GM23248 (cell line): ENCODE data around the gene CENPP.

Experiments used
- EZH2 ChIP-seq: fragments of 200-600 bp; sonication (generic); IDR thresholded peaks from 2 replicates; pipeline ENCODE4 v1.6.1; 2018; ENCODE audit warnings: antibody characterized with exemption, mild to moderate bottlenecking; ENCODE audit not compliant: insufficient read depth, poor library complexity, severe bottlenecking
- EZH2phosphoT487 ChIP-seq: fragments of 200-600 bp; sonication (generic); IDR thresholded peaks from 2 replicates; pipeline ENCODE4 v1.6.1; 2018; ENCODE audit warnings: antibody characterized with exemption, moderate library complexity, mild to moderate bottlenecking, low read depth; ENCODE audit not compliant: insufficient read depth

DNA sequence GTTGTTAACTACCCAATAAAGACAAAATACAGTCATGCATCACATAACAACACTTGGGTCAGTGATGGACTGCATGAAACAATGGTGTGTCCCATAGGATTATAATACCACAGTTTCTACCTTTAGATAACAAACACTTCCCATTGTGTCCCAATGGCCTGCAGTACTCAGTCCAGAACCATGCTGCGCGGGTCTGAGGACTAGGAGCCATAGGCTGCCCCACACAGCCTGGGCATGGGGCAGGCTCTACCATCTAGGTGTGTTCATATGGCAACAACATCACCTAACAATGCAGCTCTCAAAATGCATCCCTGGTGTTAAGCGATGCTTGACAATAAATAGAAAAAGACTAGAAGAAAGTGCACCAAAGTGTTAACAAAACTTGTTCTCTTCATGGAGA, 337.4 kb downstream of the CENPP start:
- TF ChIP-seq EZH2 (no peak), EZH2phosphoT487 (no peak)
